HG03521 (cell line): ENCODE data around the gene MED12L.
"Not testable (repeated sequence)": the region's sequence is repeated elsewhere in the genome, so short reads cannot be mapped to it uniquely, and the experiment has no call there.

Source experiments
- ATAC-seq: cut with Tn5 transposase; IDR thresholded peaks from one replicate; pipeline ENCODE4 v1.9.1; 2021; ENCODE audit warnings: mild to moderate bottlenecking, moderate library complexity; ENCODE audit not compliant: unreplicated experiment

MED12L gene

DNA sequence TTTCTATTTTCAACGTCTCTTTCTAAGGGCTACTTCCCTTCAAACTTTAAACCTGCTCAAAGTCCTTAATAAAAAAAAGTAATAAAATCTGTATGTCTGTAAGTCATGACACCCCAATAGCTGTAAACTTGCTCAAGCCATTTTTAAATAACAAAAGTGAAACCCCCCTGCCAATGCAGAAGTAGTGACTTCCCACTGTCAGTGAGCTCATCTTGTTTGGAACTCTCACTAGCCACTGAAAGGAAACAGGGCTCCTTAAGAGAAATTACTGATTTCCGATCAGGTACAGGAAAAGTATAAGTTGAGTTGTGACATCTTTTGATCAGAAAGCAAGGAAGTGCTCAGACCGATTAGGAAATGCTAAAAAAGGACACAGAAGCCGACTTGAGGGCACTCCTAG is 145.2 kb downstream of the MED12L start:
- peak; percentile 40 for ATAC-seq

GRCh38 chr3:151232403-151232802 is 146.9 kb downstream of the MED12L start:
- ATAC-seq = not testable (repeated sequence)

- ATAC-seq = no peak
Measured at GRCh38 chr3:151232991-151233390, 147.5 kb downstream of the MED12L start.

DNA sequence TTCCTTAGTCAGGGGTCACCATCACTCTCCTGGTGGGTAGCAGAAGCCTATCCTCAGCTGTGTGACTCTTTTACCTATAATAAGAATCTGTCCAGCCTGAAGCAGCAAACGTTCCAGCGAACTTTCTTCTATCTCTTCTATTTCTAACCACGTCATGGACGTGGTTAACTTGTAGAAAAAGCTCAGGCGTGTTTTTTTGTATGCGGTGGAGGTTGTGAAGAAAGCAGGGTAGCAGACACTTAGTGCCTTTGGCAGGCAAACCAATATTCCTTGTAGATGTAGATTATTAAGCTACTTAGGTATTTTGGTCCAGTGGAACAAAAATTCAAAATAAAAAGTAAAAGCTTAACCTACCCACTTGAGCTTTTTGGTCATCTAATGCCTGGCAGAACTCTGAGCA is 149.4 kb downstream of the MED12L start:
- ATAC-seq = no peak

DNA sequence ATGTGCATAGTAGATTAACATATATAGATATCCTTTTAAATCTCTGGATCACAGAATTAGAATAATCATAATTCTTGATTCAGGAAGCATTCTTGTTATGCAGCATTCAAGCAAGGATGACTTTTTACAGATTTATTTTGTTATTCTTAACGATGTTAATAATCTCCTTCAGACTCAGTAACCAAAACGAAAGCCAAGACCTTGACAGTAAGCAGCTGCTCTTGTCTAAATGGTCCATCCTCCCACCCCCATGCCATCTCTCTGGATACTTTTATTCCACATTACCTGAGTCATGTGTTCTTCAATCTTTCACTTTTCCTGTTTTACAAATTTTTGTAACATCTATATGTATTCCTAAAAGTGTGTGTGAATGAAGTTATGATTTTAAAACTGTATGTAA is 150.9 kb downstream of the MED12L start:
- ATAC-seq = no peak

DNA sequence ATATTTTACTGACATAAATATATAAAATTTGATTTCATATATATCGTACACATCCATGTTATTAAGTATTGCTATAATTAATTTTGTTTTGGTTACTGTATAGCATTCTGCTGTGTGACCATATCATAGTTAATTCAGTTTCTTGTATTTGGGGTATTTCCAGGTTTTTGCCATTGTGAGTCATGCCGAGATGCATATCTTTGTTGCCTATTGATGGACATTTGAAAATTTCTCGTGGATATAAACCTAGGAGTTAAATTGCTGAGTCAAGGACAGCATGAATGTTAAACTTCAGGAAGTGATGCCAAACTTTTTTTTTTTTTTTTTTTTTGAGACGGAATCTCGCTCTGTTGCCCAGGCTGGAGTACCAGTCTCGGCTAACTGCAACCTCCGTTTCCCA is 151.3 kb downstream of the MED12L start:
- no peak for ATAC-seq

- ATAC-seq = not testable (repeated sequence)
Measured at GRCh38 chr3:151242006-151242405, 156.5 kb downstream of the MED12L start.

GRCh38 chr3:151248772-151249337 is 163.4 kb downstream of the MED12L start:
- no peak for ATAC-seq

DNA sequence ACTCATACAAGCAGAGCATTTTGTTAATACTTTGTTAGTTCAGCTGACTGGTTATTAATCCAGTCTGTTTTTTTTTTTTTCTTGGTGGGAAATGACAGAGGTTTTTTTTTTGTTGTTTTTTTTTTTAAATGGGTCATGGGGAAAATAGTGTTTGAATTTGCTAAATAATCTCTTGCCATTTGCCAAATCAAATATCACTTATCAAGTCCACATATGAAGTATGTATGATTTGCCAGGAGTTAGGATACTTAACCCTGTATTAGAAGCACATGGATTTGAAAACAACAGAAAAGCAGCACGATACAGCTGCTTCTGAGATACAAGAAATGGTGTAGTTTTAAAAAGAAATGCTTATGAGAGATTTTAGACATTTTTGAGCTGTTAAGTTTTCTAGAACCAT is 171.3 kb downstream of the MED12L start:
- ATAC-seq = no peak

DNA sequence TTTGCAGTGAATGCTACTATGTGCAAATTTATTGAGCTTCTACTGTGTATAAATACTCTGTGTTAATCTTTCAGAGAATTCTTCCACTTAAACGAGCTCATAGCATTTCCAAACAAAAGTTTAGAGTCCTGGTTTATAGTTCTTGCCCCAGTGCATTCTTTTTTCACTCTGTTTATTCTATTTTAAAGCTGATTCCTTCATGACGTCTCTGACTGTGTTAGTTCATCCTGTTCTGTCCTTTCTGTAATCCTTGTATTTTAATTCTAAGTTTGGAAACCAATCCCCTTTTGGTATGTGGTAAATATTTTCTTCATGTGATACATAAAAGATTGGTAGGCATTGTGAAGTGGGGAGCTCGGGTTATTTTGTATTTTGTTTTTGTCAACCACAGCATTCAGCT is 174.2 kb downstream of the MED12L start:
- no peak for ATAC-seq

DNA sequence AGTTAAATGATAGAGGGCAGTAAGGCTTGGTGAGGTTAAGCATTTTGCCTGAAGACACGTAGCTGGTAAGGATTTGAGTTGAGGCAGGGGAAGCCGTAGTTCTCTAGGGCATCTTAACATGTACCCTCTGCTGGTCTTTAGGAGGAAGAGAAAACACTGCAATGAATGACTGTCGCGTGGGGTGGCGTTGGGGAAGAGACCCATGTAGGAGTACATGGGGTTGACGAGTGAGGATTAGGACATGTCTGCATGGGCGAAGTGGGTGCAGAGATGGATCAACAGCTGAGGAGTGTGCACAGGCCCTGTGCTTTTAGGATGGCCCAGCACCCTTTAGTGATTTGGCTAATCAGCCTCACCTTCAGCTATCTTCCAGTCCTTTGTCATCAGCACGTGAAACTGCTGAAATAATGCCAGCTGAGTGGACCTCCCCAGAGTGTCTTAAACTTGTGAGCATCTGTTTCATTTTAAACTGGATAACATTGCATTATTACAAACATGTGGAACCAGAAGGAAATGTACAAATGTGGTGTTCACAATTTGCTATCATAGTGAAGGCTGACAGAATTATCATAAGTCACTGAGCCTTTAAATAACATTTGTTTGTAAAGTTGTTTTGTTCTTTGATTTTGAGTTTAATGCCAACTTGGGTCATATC is 177.5 kb downstream of the MED12L start:
- no peak for ATAC-seq

DNA sequence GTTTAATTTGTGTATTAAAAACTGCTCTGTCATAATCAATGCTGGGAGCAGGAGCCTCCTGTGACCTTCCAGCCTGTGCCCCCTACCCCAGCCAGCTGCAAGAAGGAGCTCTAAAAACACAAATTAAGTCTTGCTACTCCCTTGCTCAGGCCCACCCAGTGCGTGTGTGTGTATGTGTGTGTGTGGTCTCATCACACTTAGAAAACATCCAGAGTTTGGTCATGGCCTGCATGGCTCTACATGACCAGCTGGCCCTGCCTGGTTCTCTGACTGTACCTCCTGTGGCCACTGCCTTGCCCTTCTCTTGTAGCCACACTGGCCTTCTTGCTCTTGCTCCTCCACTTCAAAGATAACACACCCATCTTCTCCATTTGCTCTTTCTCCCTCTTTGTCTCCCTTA is 179.1 kb downstream of the MED12L start:
- ATAC-seq = no peak

DNA sequence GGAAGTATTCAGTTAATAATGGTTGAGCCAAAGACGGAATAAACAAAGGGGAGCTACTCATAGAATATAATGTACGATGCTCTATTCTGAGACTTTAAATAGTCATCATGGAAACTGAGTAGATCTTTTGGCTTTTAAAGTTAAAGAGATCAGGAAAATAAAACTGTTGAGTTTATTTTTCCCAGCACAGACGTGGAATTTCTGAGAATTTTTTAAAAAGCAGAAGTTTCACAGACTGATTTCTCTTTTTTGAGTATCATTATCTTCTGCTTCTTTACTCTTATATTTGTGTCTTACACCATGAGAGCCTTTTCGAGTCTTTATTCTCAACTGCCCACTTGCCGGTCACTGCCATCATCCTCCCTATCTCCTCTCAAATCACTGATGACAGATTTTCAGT is 179.7 kb downstream of the MED12L start:
- no peak for ATAC-seq

GRCh38 chr3:151265866-151266265 is 180.4 kb downstream of the MED12L start:
- peak; percentile 96 for ATAC-seq

- no peak for ATAC-seq
Measured at GRCh38 chr3:151267066-151267465, 181.6 kb downstream of the MED12L start.

DNA sequence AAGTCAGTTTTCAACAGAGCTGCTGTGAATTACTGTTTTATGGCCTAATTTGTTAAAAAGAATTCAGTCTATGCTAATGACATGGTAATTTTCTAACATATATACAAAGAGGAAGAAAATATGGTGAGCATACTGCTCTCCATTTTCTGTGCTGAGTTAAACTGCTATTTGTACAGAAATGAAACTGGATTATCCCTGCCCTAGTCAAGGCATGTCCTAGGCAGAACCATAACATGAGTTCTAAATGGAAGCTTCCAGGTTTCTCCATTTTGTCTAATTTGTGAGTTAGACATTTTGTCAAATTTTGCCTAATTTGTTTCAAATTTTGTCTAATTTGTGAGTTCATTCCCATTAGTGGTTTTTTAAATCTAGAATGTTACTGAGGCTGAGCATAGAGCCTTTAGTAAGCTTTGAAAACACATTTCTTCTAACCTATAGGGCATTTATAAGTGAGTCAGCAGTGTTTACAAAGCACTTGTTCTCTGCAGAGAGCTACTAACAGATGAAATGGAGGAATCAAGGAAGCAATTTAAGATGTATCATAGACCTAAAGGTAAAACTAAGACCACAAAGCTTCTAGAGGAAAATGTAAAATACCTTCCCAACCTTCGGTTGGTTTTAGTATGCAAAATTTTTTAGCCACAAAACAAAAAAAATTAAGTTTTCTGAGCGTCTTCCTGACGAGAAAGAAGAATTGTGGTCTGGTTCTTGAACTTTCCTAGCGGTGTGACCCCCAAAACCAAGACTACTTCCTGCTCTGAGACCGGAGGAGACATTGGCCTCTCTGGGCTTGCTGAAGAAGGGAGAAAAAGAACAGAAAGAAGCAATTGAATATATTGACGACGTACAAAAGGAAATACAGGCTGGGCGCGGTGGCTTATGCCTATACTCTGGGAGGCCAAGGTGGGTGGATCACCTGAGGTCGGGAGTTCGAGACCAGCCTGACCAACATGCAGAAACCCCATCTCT is 183.1 kb downstream of the MED12L start:
- ATAC-seq = peak; percentile 27

GRCh38 chr3:151269631-151270030 is 184.2 kb downstream of the MED12L start:
- ATAC-seq = no peak

- ATAC-seq = no peak
Measured at GRCh38 chr3:151275091-151275490, 189.6 kb downstream of the MED12L start.

- ATAC-seq = no peak
Measured at GRCh38 chr3:151276038-151276686, 190.7 kb downstream of the MED12L start.

DNA sequence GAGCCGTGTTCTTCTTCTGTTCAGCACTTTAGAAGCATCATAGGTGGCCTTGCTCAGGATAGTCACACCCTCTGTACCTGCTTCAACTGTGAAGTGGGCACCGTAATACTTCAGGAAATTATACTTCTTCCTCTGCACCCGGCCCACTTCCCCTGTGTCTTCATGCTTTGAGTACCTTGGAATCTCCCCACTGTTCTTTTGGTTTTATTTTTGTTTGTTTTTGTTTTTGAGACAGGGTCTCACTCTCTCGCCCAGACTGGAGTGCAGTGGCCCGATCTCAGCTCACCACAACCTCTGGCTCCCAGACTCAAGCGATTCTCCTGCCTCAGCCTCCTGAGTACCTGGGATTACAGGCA is 191.2 kb downstream of the MED12L start:
- peak; percentile 55 for ATAC-seq

GRCh38 chr3:151278230-151278629 is 192.8 kb downstream of the MED12L start, which contains the start of gene P2RY14:
TSS of gene P2RY14 (minus strand) at chr3:151278542. CDS start at chr3:151214316, 64,226 bp downstream.
- ATAC-seq = no peak
